ENCODE results near the gene DGKG. TPM values are rescaled to one million over a fixed set of nuclear protein-coding genes. Genes with fewer than 3 reads are reported as not detected.

Gene DGKG
- total and polyA plus RNA-seq, 9 of the 15 experiments (the other 6 are each of a cell fraction or from before 2014, with no cell fraction given), result 0.01 to 0.36 (median 0.15) TPM

- intact Hi-C loops (cut with micrococcal nuclease), result no loop called here
- Histone ChIP-seq H3K4me1 (replicated peaks in 1 of 2; ENCODE audit: control insufficient read depth in 2 of 2, insufficient read depth in 2 of 2, low read length in 2 of 2) (no peaks in the 10 kb centered on the region), H3K79me2 (ENCODE audit: control insufficient read depth, insufficient read depth, low read length) (no peaks in the 10 kb centered on the region), H3K4me2 (ENCODE audit: insufficient read depth, low read length) (no peak overlapping the region), H4K20me1 (replicated peaks; ENCODE audit: control insufficient read depth, insufficient read depth, low read length) (no peaks in the 10 kb centered on the region), H3K27ac (ENCODE audit: extremely low read depth, low read depth, low read length) (no peak overlapping the region), H3K4me3 (no peak overlapping the region), H2AFZ (ENCODE audit: low read depth, low read length) (no peak overlapping the region), H3K9me1 (ENCODE audit: control insufficient read depth, insufficient read depth, low read length) (no peaks in the 10 kb centered on the region), H3K9ac (ENCODE audit: insufficient read depth in 1 of 2, low read depth in 2 of 2, low read length in 2 of 2) (no peak overlapping the region), H3K27me3 (ENCODE audit: control insufficient read depth in 2 of 2, insufficient read depth in 2 of 2, low read length in 2 of 2) (peaks cover 6 to 22% of the 10 kb centered on the region in 2 experiments; a peak in 4 of 5 replicates), H3K9me3 (replicated peaks; ENCODE audit: control insufficient read depth, insufficient read depth, low read depth, low read length) (no peaks in the 10 kb centered on the region), H3K36me3 (ENCODE audit: control insufficient read depth, insufficient read depth, low read length) (no peaks in the 10 kb centered on the region)
- ATAC-seq (no peak), FAIRE-seq (no peak), DNase-seq (ENCODE audit: extremely low read depth in 1 of 4, low spot score in 3 of 4) (no peak)
- no TSS peak for BruUV-seq (replicated peaks)
- in situ Hi-C loops (cut with MboI), result no loop called here
- 2% methylated on average over 6 of the region's 6 CpGs for WGBS (ENCODE audit: insufficient coverage, low coverage, missing lambda C conversion rate)
- TF ChIP-seq CEBPB (tag; IDR thresholded peaks at IDR 0.05) (no peak), ZNF77 (CRISPR knock-in tag; IDR thresholded peaks at IDR 0.05) (no peak), CBFA2T3 (IDR thresholded peaks at IDR 0.05) (no peak), GTF2A2 (tag; IDR thresholded peaks at IDR 0.05) (no peak), KLF6 (CRISPR knock-in tag; IDR thresholded peaks at IDR 0.05; ENCODE audit: borderline replicate concordance) (no peak), ETV5 (CRISPR knock-in tag; IDR thresholded peaks at IDR 0.05; ENCODE audit: low read depth) (no peak), ZBTB33 (CRISPR knock-in tag; IDR thresholded peaks at IDR 0.05) (no peak), STAG1 (CRISPR knock-in tag; IDR thresholded peaks at IDR 0.05; ENCODE audit: borderline replicate concordance) (no peak), LEF1 (IDR thresholded peaks at IDR 0.05) (no peak)
- CTCF ChIA-PET (ENCODE audit: low intra/inter-chr PET ratio), result no interaction called here
- POLR2A ChIA-PET, result no interaction called here
Measured at GRCh38 chr3:186401556-186401955, 39.5 kb upstream of the DGKG start.
